NCI-H82 treated with DMSO at 0.1 percent for 48 hours (cell line): ENCODE results near the gene TAF1B.

ENCODE experiments used
- DNase-seq: peaks from one replicate; lab custom pipeline; 2025; ENCODE audit not compliant: unreplicated experiment; lab: John Stamatoyannopoulos, UW

Gene TAF1B

DNA sequence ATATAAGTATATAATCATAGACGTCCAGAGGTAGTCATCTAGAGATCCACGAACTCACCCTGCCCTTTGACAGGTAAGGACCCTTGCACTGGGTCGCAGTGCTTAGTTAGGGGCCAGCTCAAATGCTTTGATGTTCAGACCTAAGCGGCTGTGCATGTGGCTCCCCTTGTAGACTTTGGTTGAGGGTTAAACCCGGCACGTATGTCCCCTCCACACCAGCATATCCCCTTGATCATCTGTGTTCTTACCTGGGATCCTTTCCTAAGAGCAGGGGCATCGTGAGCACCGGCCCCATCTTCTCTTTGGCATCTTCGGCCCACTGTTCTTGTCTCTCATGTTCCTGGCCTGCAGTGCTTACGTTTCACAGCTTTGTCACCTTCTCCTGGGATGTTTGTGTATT lies 139.6 kb downstream of the TAF1B start:
- no peak for DNase-seq

DNA sequence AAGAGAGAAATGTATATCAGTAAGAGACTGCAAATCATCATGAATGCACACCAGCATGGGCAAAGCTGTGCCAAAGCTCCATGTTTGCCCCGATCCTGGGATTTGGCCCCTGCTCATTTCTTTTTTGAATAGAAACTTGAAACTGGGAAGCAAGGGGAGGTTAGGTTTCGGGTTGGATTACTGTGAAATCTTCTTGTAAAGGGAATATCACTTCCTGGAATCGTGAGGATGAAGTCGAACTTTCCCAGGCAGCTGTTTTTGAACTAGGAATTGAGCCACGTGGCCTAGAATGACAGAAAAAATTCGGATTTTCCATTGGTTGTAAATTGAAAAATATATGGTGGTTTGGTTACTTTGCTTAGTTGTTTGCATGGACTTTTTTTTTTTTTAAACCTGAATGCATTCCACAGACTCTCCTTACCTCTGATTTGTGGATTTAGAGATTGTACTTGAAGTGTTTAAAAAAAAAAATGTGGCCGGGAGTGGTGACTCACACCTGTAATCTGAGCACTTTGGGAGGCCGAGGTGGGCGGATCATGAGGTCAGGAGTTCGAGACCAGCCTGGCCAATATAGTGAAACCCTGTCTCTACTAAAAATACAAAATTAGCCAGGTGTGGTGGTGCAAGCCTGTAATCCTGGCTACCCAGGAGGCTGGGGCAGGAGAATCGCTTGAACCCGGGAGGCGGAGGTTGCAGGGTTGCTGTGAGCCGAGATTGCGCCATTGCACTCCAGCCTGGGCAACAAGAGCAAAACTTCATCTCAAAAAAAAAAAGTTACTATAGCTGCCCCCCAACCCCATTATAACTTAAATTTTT lies 140.3 kb downstream of the TAF1B start:
- DNase-seq = no peak
